HepG2 (cell line): ENCODE data around the gene ZNF652. TPM values are rescaled to one million over a fixed set of nuclear protein-coding genes. Genes with fewer than 3 reads are reported as not detected.

Experiments
- ATAC-seq: fragments of 200-7000 bp; cut with Tn5 transposase; 3 replicates; pipeline ENCODE4 v1.9.1; 2020; ENCODE audit warnings: mild to moderate bottlenecking, moderate library complexity
- BruUV-seq: library from RNA; stranded (reverse); fragments of 400-500 nt; replicated peaks from 2 replicates; lab custom pipeline; 2021; lab: Mats Ljungman, UMichigan
- CTCF ChIA-PET: fragments of 300-600 bp; formaldehyde crosslinking; extraction: SDS; loops from one replicate; lab custom pipeline; 2021; ENCODE audit warnings: low total read pairs, inconsistent platforms, low intra/inter-chr PET ratio; lab: Yijun Ruan, JAX
- POLR2A ChIA-PET: fragments of 350-600 bp; sonication (Branson Sonifier 250); formaldehyde crosslinking; loops from one replicate; lab custom pipeline; 2020; ENCODE audit warnings: antibody characterized with exemption, inconsistent platforms; lab: Yijun Ruan, JAX
- DNase-seq: peaks from one replicate; pipeline ENCODE4 v3.0.0-alpha.2; 2015; ENCODE audit warnings: low spot score
- FAIRE-seq: peaks from 3 replicates; lab custom pipeline; 2011; peaks lifted over from hg19 to GRCh38; lab: Jason Lieb, UNC
- H2AFZ ChIP-seq: one replicate; pipeline ENCODE4 v1.6.1; 2011; ENCODE audit warnings: low read length, inconsistent platforms
- H3K27ac ChIP-seq: fragments of 300-600 bp; 3 replicates; pipeline ENCODE4 v1.8.0; 2011; ENCODE audit warnings: mixed run types, mild to moderate bottlenecking, mixed read lengths, low read length, inconsistent platforms; ENCODE audit not compliant: insufficient read depth; ENCODE audit errors: extremely low read length
- H3K27me3 ChIP-seq, 2 experiments: fragments of 200-600 bp in 1 of 2; 2 replicates in 1 of 2; 3 replicates in 1 of 2; pipeline versions ENCODE4 v1.6.0 to v1.8.0; 2011; ENCODE audit warnings: low read length in 2 of 2, mild to moderate bottlenecking in 2 of 2, moderate library complexity in 2 of 2, inconsistent platforms in 1 of 2; ENCODE audit not compliant: insufficient read depth in 2 of 2, control insufficient read depth in 1 of 2
- H3K36me3 ChIP-seq, 2 experiments: fragments of 200-600 bp in 1 of 2; replicated peaks in 1 of 2; 2 replicates in 1 of 2; 3 replicates in 1 of 2; pipeline versions ENCODE4 v1.5.1 to v1.8.0; 2011; ENCODE audit warnings: low read length in 2 of 2, inconsistent platforms in 1 of 2; ENCODE audit not compliant: insufficient read depth in 2 of 2, control insufficient read depth in 1 of 2
- H3K4me1 ChIP-seq: 2 replicates; pipeline ENCODE4 v1.5.1; 2012; ENCODE audit warnings: low read length, inconsistent platforms; ENCODE audit not compliant: insufficient read depth
- H3K4me2 ChIP-seq: 2 replicates; pipeline ENCODE4 v1.6.0; 2011; ENCODE audit warnings: low read depth, low read length, inconsistent platforms
- H3K4me3 ChIP-seq, 3 experiments: fragments of 200-600 bp in 1 of 3; sonication (generic), shearing (Covaris generic) in 1 of 3; replicated peaks in 1 of 3; 2 replicates each; pipeline ENCODE4 v1.5.1; 2011 to 2016; ENCODE audit warnings: low read length in 3 of 3, inconsistent platforms in 2 of 3, low read depth in 2 of 3, mild to moderate bottlenecking in 2 of 3, control low read depth in 1 of 3, mixed read lengths in 1 of 3; ENCODE audit not compliant: insufficient read depth in 1 of 3
- H3K79me2 ChIP-seq: one replicate; pipeline ENCODE4 v1.6.1; 2011; ENCODE audit warnings: low read length, inconsistent platforms; ENCODE audit not compliant: insufficient read depth
- H3K9ac ChIP-seq: 2 replicates; pipeline ENCODE4 v1.6.0; 2011; ENCODE audit warnings: mild to moderate bottlenecking, low read depth, low read length, inconsistent platforms; ENCODE audit not compliant: insufficient read depth
- H3K9me3 ChIP-seq: 2 replicates; pipeline ENCODE4 v1.5.1; 2012; ENCODE audit warnings: mild to moderate bottlenecking, low read length
- H4K20me1 ChIP-seq: 2 replicates; pipeline ENCODE4 v1.6.0; 2011; ENCODE audit warnings: inconsistent platforms, mild to moderate bottlenecking, low read length, moderate library complexity; ENCODE audit not compliant: insufficient read depth
- HOXA3 ChIP-seq: sonication (generic); formaldehyde crosslinking; IDR thresholded peaks from 2 replicates; pipeline ENCODE4 v1.5.0; 2020; ENCODE audit warnings: missing genetic modification reagents
- KDM4B ChIP-seq: sonication (generic); formaldehyde crosslinking; IDR thresholded peaks from 2 replicates; pipeline ENCODE4 v1.4.0; 2020; ENCODE audit warnings: missing genetic modification reagents
- ONECUT2 ChIP-seq: sonication (generic); formaldehyde crosslinking; IDR thresholded peaks from 2 replicates; pipeline ENCODE4 v1.4.0; 2020; ENCODE audit warnings: missing genetic modification reagents
- PHF20 ChIP-seq: sonication (generic); formaldehyde crosslinking; IDR thresholded peaks from 2 replicates; pipeline ENCODE4 v1.5.0; 2020; ENCODE audit warnings: mild to moderate bottlenecking, missing genetic modification reagents
- SNAPC5 ChIP-seq: sonication (generic); formaldehyde crosslinking; IDR thresholded peaks from 2 replicates; pipeline ENCODE4 v1.8.1; 2023; ENCODE audit warnings: mild to moderate bottlenecking, missing genetic modification reagents, borderline replicate concordance
- SOX6 ChIP-seq, 2 experiments: fragments of 450-650 bp in 1 of 2; sonication (generic) in 1 of 2; formaldehyde crosslinking in 1 of 2; IDR thresholded peaks; 2 replicates each; pipeline versions ENCODE4 v1.4.0 to v1.6.1; 2017 to 2020; ENCODE audit warnings: antibody characterized with exemption in 1 of 2, mild to moderate bottlenecking in 1 of 2, missing genetic modification reagents in 1 of 2
- SRSF9 ChIP-seq: fragments of 200-400 bp; formaldehyde crosslinking; IDR thresholded peaks from 2 replicates; pipeline ENCODE4 v1.6.1; 2018; ENCODE audit warnings: borderline replicate concordance, mild to moderate bottlenecking, low read depth, low read length; ENCODE audit not compliant: insufficient read depth, poor library complexity, severe bottlenecking
- TBX2 ChIP-seq: sonication (generic); formaldehyde crosslinking; IDR thresholded peaks from 2 replicates; pipeline ENCODE4 v1.5.0; 2020; ENCODE audit warnings: missing genetic modification reagents, mild to moderate bottlenecking, borderline replicate concordance
- ZEB1 ChIP-seq: IDR thresholded peaks from 2 replicates; pipeline ENCODE4 v1.6.1; 2012; ENCODE audit warnings: mild to moderate bottlenecking, low read depth, inconsistent platforms; ENCODE audit not compliant: insufficient replicate concordance
- ZMYM3 ChIP-seq: sonication (generic); formaldehyde crosslinking; IDR thresholded peaks from 2 replicates; pipeline ENCODE4 v1.5.1; 2020; ENCODE audit warnings: mild to moderate bottlenecking, missing genetic modification reagents
- ZNF121 ChIP-seq: sonication (generic); formaldehyde crosslinking; IDR thresholded peaks from 2 replicates; pipeline ENCODE4 v1.5.0; 2020; ENCODE audit warnings: mild to moderate bottlenecking, missing genetic modification reagents
- ZNF260 ChIP-seq: sonication (generic); formaldehyde crosslinking; IDR thresholded peaks from 2 replicates; pipeline ENCODE4 v1.4.0; 2020; ENCODE audit warnings: missing genetic modification reagents, low read depth, mild to moderate bottlenecking, borderline replicate concordance
- ZNF891 ChIP-seq: sonication (generic); formaldehyde crosslinking; IDR thresholded peaks from 2 replicates; pipeline ENCODE4 v1.5.0; 2020; ENCODE audit warnings: mild to moderate bottlenecking, missing genetic modification reagents
- WGBS: methylation state at CpG from one replicate; pipeline ENCODE4 v1.1.6; 2017; ENCODE audit warnings: low lambda C conversion rate; 5-methylcytosine and 5-hydroxymethylcytosine counted together
- in situ Hi-C: cut with HindIII; loops from 2 replicates; pipeline ENCODE4 v1.10.0; 2017; ENCODE audit warnings: low pct_unique_long_range_greater_than_20kb; ENCODE audit not compliant: extremely low pct_ligation_motif_present
- intact Hi-C: fragments of 100-400 bp; cut with micrococcal nuclease; formaldehyde crosslinking; loops from one replicate; pipeline ENCODE4 v1.10.0; 2022; ENCODE audit not compliant: unreplicated experiment
- polyA plus RNA-seq, 8 experiments: library from polyadenylated mRNA; depleted of rRNA in 3 of 8; stranded (reverse) in 7 of 8; unstranded in 1 of 8; fragments of >200 nt; fragmentation: Illumina TruSeq in 4 of 8; extraction: Trizol in 4 of 8; gene quantifications; 2 replicates each; pipeline versions ENCODE4 v1.2.1 to v1.2.3, GENCODE V29; 2011 to 2016; ENCODE audit warnings: low read depth in 4 of 8, missing spikeins in 1 of 8, mixed read lengths in 1 of 8; ENCODE audit not compliant: insufficient read depth in 1 of 8
- total RNA-seq, 5 experiments: library from RNA; depleted of rRNA; stranded (reverse); fragments of >200 nt; fragmentation: Illumina TruSeq; extraction: Trizol; gene quantifications; 2 replicates each; pipeline ENCODE4 v1.2.3, GENCODE V29; 2016; ENCODE audit warnings: low read depth in 1 of 5

Gene ZNF652
- total and polyA plus RNA-seq, 2 of the 13 experiments (the other 11 are each of a cell fraction or from before 2014, with no cell fraction given) = 16.2 to 30.2 TPM

- no peaks in the 10 kb centered on the region for H3K79me2 ChIP-seq
- no peaks in the 10 kb centered on the region for H3K27me3 ChIP-seq
- ATAC-seq = no peak
- intact Hi-C loops = no loop called here
- in situ Hi-C loops = no loop called here
- ChIA-PET POLR2A (interaction anchor here (1.6 to 1.8 kb wide), 2 partner anchors 8 to 28 kb away, joined by 4 read pairs; no protein-coding TSS in a partner anchor), CTCF (no interaction called here)
- peaks cover 61% of the 10 kb centered on the region for H3K4me1 ChIP-seq
- peak overlapping the region in 1 of 3 experiments; percentile 9; a peak in 1 of 6 replicates for H3K4me3 ChIP-seq
- 67% methylated on average over 8 of the region's 8 CpGs for WGBS
- H4K20me1 ChIP-seq = no peaks in the 10 kb centered on the region
- H2AFZ ChIP-seq = peak overlapping the region; percentile 45
- TF ChIP-seq ZNF121 = peak; percentile 92
- peak; percentile 32; the same call in 1 of the 2 replicates for TF ChIP-seq ZMYM3 (CRISPR knock-in tag)
- no peak for TF ChIP-seq ONECUT2 (CRISPR knock-in tag)
- TF ChIP-seq SOX6 (IDR thresholded peaks at IDR 0.05) = no peak
- 0 out of 2 replicates have a peak, but pooled peaks have one; percentile 12 for TF ChIP-seq SOX6 (CRISPR knock-in tag; IDR thresholded peaks at IDR 0.05)
- no peak for FAIRE-seq
- no peaks in the 10 kb centered on the region for H3K36me3 ChIP-seq
- H3K9me3 ChIP-seq = no peaks in the 10 kb centered on the region
- DNase-seq = no peak
- H3K4me2 ChIP-seq = 0 out of 2 replicates have a peak overlapping the region, but pooled peaks have one; percentile 0
- no TSS peak for BruUV-seq
- no peak overlapping the region for H3K27ac ChIP-seq
- H3K9ac ChIP-seq = no peak overlapping the region
Observed at GRCh38 chr17:49388692-49389513, 26.9 kb upstream of the ZNF652 start.

GRCh38 chr17:49388290-49388640 is 26.2 kb upstream of the ZNF652 start:
- Histone ChIP-seq H3K4me1 (peaks cover 61% of the 10 kb centered on the region), H3K9me3 (no peaks in the 10 kb centered on the region), H3K36me3 (no peaks in the 10 kb centered on the region), H3K4me2 (peak overlapping the region; percentile 69), H2AFZ (no peak overlapping the region), H4K20me1 (no peaks in the 10 kb centered on the region), H3K79me2 (no peaks in the 10 kb centered on the region), H3K27ac (no peak overlapping the region), H3K4me3 (peak overlapping the region in 1 of 3 experiments; percentile 9; a peak in 1 of 6 replicates), H3K27me3 (no peaks in the 10 kb centered on the region), H3K9ac (no peak overlapping the region)
- in situ Hi-C loops = no loop called here
- no peak for ATAC-seq
- ChIA-PET CTCF (no interaction called here), POLR2A (interaction anchor here (1.8 kb wide), 1 partner anchor 27 kb away, joined by 4 read pairs; no protein-coding TSS in a partner anchor)
- FAIRE-seq = no peak
- no peak for DNase-seq
- WGBS = 42% methylated on average over 6 of the region's 6 CpGs
- no TSS peak for BruUV-seq
- intact Hi-C loops = no loop called here
- TF ChIP-seq TBX2 (no peak), ZNF891 (no peak), KDM4B (no peak), PHF20 (no peak), SRSF9 (no peak), HOXA3 (CRISPR knock-in tag) (no peak), ZNF260 (CRISPR knock-in tag) (no peak), ZEB1 (no peak), SNAPC5 (CRISPR knock-in tag) (no peak)
